Measurements from ENCODE around the gene ADAM15.

The ADAM15 gene

DNA sequence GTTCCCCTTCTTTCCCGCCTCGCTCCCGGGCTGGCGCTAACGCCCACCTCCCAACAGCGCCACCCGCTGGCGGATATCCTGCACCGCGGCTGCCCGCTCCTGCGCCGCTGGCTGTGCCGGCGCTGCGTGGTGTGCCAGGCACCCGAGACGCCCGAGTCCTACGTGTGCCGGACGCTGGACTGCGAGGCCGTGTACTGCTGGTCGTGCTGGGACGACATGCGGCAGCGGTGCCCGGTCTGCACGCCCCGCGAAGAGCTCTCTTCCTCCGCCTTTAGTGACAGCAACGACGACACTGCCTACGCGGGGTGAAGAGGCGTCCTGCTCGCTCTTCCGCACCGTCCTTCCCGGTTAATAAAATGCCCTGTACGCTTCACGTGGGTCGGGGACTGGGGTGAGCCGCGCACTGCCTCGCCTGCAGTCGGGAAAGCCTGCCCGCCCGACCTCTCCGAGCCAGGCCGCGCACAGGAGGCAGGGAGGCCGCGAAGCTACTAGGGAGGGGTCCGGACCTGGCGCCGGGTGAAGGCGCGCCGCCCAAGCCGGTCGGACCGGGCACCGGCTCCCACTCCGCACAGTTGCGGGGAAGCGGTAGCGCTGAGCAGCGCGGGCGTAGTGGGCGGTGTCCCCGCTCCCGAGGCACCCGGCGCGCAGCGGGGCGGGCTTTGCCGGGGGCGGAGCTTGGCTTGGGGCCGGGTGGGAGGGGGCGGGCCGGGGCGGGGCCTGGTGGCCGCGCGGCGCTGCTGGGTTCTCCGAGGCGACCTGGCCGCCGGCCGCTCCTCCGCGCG lies at the start of gene ADAM15:
Gene ADAM15 (plus strand): TSS at position 757 of the 782 bp plus-strand sequence. CDS start 71 bp downstream, outside the sequence.
- peak; percentile 78 for DNase-seq

DNA sequence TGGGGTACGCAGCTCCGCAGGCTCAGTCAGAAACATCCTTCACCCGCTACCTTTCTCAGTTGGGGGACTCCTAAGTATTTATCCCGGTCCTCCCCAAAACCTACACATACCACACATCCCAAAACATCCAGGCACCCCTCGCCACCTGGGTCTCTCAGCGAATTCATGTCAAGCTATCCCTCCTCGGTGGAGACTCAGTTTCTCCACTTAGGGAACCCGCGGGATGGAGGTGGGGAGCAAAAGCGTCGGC lies 49.8 kb upstream of the ADAM15 start:
- DNase-seq, result no peak

DNA sequence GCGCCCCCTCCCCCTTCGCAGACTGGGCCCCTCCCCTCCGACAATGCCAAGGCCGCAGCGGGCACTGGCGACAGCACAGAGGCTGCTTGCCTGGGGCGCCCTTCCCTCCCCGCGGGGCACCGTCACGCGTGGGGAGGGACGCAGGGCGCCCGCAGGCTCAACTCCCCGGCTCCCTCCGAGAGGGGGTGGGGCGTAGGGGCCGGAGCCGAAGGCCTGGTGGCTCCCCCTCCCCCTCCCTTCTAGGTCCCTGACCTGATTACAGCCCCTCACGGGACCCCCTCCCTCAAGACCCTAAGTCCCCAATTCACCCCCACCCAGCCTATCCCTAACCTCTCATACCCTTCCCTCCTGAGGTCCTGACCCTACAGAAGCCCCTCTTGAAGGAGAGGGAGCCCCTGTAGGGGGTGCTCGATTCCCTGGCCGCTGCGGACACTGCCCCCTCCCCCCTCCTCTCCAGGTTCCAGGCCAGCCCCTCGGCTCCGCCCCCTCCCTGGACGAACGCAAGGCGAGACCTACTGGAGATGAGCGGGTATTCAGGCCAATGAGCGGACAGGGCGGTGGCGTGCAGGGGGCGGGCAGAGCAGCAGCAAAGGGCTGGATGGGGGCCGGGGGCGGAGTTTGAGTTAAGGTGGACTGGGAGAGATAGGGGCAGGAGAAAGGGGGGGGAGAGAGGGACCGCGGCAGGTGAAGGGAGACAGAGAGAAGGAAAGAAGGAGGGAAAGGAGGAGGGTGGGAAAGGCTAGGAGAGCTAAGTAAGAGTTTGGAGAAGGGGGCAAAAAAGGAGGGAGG lies 49.2 kb upstream of the ADAM15 start:
- peak; percentile 97 for DNase-seq

- no peak for DNase-seq
Measured at GRCh38 chr1:155002464-155003226, 48.5 kb upstream of the ADAM15 start, which contains the start of gene ZBTB7B. Gene ZBTB7B (plus strand): TSS chr1:155002802. CDS start chr1:155014661, 11,859 bp downstream.

DNA sequence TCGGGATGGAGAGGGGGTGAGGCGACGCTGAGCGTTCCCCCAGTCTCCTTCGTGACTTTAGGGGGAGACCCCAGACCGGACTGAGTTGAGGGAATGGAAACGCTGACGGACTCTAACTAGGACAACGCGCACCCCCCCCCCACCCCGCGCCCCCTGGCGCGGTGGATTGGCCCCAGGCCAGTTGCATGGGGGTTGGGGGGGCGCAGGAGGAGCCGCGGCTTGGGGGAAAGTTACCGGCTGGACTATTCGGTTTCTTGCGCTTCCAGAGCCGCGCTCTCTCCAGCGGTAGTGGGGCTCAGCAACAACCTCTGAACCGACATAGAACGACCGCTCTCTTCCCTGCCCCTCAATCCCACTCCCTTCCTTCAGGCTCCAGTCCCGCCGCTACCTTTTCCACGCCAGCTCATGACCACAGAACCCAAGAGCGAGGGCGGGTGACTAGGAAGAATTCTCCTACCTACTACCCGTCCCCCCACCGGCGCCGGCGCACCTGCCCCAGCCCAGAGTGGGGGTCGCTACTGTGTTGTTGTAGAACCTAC lies 47.8 kb upstream of the ADAM15 start:
- no peak for DNase-seq

DNA sequence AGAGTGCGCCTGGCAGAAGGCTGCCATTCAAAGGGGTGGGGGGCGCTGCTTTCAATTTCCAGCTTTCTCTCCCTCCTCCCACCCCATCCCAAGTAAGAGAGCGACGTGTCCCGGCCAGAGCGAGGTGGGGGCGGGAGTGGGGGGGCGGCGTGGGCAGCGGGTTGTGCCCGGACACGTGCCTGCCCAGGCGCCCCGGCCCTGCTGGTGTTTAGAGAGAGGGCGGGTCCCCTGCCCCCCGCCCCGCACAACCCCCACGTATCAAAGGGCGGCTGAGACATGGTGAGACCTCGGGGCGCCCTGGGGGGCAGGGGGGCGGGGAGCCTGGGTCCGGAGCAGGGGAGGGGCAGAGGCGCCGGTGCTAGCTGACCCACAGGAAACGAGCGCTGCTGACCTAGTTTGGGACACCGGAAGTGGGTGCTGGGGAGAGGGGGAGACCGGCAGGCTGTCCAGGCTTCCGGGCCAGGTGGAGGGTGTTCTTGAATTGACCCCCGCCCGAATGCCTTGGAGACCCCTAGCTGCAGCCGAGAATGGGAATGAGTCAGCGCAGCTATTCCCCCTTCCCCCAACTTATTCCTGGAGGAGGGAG lies 47.3 kb upstream of the ADAM15 start:
- no peak for DNase-seq

- no peak for DNase-seq
Measured at GRCh38 chr1:155004352-155005075, 46.6 kb upstream of the ADAM15 start.

GRCh38 chr1:155005076-155006011 lies 45.8 kb upstream of the ADAM15 start:
- DNase-seq, result no peak

DNA sequence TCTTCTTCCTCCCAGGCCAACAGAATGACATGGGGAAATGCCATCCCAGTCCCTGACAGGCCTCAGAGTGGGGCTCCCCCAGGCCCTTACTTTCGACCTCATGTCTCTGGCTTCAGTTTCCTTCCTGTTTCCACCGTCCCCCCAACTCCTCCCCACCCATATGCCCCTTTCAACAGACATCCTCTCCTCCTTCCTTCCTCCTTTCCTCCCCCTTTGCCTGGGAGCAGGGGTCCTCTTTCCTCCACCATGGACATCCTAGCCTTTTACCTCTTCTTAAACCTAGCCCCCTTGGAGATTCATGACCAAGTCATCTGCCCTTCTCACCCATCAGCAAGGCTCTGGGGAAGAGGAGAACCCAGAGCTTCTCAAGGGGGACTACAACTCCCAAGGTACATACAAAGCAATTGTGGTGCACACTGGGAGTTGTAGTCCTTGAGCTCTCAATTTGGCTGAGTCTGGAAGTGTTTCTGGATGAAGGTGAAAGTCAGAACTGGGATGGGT lies 44.5 kb upstream of the ADAM15 start:
- DNase-seq, result no peak

DNA sequence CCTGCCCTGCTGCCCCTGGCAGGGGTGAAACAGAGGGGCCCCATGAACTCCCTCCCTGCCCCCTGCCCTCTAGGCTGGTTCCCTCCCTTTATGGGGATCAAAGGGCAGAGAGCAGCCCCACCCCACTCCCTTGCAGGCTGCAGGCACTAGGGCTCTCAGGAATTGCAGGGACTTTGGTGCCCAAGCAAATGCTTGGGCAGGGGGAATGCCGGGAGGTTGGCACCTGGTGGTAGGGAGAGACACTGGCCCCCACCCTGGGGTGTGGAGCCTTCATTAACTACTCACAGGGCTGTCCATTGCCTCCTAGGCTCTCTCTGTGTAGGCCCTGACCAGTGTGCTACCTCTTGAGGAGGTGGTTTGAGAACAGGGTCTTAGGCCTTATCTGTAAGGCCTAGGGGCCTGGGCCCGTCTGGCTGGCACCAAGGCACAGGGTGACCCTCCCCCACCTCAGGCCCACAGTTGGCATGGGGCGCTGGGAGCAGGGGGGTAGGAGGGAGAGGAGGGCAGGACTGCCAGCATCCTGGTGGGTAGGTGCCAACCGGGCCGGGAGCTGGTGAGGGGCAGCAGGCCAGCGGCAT lies 43.8 kb upstream of the ADAM15 start:
- no peak for DNase-seq

GRCh38 chr1:155008015-155008941 lies 42.8 kb upstream of the ADAM15 start:
- no peak for DNase-seq

DNA sequence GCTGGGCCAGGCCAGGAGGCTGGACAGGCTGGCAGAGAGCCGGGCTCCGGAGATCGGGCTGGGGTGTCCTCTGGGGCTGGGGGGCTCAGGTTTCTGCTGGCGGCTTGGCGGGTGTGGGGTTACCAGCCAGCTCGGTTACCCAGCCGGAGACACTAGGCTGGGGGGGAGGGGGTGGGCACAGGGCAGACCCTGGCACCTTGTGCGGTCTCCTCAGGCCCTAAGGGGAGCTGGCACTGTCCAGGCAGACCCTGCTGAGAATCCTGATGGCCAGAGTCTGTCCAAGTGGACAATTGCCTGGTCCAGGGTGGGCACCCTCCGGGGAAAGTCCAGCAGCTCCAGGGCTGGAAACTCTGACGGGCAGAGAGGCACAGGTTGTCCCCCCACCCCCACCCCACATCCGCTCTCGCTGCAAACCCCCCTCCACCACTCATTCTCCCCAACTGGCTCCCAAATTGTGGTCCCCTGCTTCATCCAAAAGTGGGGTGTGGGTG lies 41.9 kb upstream of the ADAM15 start:
- no peak for DNase-seq

- DNase-seq, result no peak
Measured at GRCh38 chr1:155009742-155010141, 41.4 kb upstream of the ADAM15 start.

DNA sequence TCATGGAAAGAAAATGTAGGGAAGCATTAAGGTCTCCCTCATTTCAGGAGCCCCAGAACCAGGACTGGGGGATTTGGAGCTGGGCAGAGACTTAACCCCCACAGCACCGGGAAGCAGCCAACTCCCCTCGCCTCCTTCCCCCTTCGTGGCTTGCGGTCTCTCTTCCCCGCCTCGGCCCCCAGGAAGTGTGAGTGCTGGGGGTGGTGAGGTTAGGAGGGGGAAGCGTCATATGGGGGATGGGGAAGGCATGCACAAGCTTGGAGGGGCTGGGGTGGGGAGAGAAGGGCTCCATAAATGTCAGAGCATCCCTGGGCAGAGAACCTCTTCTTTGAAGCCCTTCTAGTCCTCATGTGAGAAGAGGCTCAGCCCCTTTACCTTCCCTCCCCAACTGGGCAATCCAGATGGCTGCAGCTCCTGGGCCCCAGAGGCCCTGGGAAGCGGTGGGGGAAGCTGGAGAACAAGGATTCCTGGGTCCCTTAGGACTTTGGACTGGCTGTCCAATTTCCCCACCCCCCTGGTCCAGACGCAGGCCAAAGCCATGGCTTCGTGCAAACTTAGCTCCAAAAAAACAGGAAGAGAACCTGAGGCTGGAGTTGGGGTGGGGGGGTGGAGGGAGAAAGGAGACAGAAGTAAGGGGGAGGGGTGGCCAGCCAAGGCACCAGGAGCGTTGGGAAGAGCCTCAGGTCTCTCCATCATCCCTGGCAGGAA lies 40.8 kb upstream of the ADAM15 start:
- DNase-seq, result no peak

DNA sequence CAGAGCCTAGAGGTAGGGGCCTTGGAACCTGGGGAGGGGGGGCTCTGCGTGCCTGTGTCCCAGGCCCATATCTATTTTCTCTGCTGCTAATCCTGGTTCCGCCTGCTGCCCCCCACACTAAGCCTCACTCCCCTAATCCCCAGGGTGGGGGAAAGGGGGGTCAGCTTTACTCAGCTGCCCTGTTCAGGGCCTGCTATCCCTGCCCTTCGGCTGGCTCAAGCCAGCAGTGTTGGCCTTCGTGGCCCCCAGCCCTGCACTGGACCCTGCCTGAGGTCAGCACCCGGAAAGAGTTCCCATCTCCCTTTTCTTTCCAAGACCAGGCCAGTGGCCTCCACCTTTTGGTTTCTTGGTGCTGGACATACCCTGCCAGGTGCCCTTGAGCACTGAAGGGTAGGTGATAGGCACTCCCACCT lies 40.1 kb upstream of the ADAM15 start:
- no peak for DNase-seq

DNA sequence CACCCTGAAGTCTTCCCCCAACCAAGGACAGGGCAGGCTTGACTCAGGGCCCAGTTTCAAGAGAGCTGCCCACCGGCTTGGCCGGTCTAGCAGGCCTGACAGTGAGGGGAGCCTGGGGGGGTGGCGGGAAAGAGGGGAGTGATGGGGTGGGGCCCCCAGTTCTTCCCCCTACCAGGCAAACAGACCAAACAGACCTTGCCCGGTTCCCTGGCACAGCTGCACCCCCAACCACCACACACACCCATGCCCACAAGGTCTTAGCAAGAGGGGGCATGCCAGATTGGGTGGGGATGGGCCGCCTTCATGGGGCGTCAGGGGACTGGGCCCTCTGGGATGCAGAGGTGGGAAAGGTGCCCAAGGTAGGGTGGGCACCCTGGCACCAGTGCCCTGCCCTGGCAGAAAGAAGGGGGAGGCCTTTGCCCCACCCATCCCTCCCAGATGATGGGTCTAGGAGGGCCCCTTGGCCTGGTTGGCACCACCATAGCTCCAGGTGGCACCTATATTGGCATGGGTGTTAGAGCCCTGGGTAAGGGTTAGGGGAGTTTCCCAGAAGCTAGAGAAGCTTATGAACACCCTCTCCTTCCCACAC lies 39.6 kb upstream of the ADAM15 start:
- DNase-seq, result no peak

- DNase-seq, result no peak
Measured at GRCh38 chr1:155012026-155012546, 39.0 kb upstream of the ADAM15 start.

Data from activated effector memory CD4-positive, alpha-beta T cell treated with Interleukin-2 at 50 U/mL for 16 hours (primary cell).